AG08395 (cell line): ENCODE results near the gene GOLGA6D.
"Not testable (repeated sequence)": the region's sequence is repeated elsewhere in the genome, so short reads cannot be mapped to it uniquely, and the experiment has no call there.

Source experiments
- DNase-seq: peaks from one replicate; pipeline ENCODE4 v3.0.0; 2012; ENCODE audit warnings: mixed read lengths, low spot score

Gene GOLGA6D

DNA sequence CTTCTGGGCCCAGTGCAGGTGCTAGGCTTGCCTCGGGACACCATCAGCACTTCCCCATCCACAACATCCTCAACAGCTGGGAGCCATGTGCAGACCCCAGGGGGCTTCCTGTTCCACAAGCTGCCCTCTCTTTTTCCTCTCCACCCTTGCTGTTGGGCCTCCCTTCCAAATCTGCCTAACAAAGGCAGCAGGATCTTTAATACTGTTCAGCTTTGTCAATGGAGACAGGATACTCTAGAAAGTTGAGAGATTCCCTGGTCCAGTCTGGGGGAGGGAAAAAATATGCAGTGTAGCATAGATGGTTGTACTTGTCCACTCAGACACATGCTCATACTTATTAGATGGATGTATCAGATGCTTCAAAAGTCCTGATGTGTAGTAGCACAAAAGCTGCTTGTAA lies 4.1 kb upstream of the GOLGA6D start:
- not testable (repeated sequence) for DNase-seq

GRCh38 chr15:75284152-75284551 lies 1.5 kb downstream of the GOLGA6D start:
- not testable (repeated sequence) for DNase-seq

- not testable (repeated sequence) for DNase-seq
Measured at GRCh38 chr15:75293660-75294059, 11.0 kb downstream of the GOLGA6D start.

- not testable (repeated sequence) for DNase-seq
Measured at GRCh38 chr15:75298541-75299310, 16.1 kb downstream of the GOLGA6D start.

DNA sequence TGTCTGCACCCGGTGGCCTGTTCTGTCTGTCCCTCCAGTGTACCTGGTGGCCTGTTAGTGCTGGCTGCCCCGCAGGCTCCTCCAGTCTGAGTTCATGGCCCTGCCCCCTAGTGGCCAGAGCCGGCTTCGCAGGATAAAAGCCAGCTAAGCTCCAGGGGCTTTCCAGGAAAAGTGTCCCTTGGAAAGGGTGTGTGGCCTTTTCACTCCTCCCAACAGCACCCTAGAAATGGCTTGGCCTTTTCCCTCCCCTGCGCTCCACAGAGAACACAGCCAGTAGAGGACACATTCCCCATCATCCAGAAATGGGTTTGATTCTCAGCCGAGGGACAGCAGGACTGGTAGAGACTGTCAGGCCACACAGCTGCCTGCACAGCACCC lies 16.7 kb downstream of the GOLGA6D start:
- DNase-seq: not testable (repeated sequence)

DNA sequence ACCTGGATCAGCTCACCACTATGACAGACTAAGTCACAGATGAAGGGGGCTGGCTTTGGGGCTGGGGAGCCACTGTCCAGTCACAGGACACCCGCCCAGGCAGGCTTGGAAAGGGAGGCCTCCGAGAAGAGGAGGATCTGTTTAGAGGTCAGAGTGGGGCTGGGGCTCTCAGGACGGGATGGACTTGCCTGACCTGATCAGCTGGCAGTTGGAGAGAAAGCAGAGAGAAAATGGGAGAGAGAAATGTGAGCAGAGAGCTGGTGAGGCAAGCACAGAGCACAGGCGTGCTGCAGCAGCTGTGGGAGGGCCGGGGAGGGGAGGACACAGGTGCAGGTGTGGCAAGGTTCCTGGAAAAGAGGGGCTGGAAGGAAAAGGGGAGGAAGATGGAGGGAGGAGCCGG lies 17.4 kb downstream of the GOLGA6D start:
- not testable (repeated sequence) for DNase-seq

DNA sequence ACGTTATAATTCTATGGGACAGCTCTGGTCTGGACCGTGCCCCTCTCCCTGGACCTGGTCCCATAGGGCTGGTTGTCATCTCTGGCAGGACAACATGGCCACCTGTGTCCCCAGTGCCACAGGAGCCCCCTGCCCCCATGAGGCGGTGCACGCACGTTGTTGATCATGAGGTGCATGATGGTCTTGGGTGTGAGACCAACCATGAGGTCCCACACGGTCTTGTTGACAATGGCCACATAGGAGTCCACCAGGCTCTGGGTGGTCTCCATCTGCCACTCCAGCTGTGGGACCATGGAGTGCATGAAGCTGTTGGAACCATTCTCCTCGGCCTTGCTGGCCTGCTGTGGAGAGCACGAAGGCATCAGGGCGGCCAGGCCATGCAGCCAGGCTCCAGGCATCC lies 19.7 kb downstream of the GOLGA6D start:
- DNase-seq: no peak

DNA sequence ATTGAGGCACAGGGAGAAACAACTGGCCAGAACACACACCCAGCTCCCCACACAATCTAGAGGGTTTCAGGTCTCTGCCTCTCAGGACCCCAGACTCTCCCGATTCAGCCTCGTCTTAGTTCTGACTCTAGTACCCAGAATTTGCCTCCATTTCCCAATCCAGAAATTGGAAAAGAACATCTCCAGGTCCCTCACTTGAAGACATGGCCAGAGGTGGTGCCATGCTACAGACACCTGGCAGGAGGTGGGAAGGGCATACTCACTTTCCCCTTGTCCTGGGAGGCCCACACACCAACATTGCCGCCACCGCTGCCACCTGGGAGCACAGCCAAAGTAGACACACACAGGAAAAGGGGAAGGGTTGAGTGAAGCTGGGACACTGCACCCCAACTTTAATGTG lies 20.1 kb downstream of the GOLGA6D start:
- DNase-seq: not testable (repeated sequence)

DNA sequence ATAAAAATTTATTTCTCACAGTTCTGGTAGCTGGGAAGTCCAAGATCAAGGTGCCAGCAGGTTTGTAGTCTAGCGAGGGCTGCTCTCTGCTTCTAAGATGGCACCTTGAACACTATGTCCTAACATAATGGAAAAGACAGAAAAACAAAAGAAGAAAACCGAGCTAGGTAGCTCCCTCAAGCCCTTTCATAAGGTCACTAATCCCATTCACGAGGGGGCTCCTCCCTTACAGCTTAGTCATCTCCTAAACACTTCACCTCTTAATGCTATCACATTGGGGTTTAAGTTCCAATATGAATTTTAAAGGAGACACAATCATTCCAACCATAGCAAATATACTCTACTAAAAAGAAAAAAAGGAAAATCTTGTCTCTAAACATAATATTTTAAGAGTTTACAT lies 23.6 kb downstream of the GOLGA6D start:
- no peak for DNase-seq

- peak; percentile 10 for DNase-seq
Measured at GRCh38 chr15:75307778-75308390, 25.2 kb downstream of the GOLGA6D start.

DNA sequence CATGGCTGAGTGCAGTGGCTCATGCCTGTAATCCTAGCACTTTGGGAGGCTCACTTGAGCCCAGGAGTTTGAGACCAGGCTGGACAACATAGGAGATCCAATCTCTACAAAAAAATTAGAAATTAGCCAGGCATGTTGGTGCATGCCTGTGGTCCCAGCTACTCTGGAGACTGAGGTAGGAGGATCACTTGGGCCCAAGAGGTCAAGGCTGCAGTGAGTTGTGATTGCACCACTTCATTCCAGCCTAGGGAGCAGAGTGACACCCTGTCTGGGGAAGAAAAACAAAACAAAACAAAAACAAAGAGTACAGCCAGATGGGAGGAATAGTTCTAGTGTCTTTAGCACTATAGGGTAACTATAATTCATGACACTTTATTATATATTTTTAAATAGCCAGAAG lies 27.1 kb downstream of the GOLGA6D start:
- no peak for DNase-seq

- DNase-seq: peak; percentile 48
Measured at GRCh38 chr15:75312548-75312947, 29.9 kb downstream of the GOLGA6D start.

GRCh38 chr15:75313116-75313845 lies 30.6 kb downstream of the GOLGA6D start:
- DNase-seq: no peak

- no peak for DNase-seq
Measured at GRCh38 chr15:75314552-75315290, 32.1 kb downstream of the GOLGA6D start.

DNA sequence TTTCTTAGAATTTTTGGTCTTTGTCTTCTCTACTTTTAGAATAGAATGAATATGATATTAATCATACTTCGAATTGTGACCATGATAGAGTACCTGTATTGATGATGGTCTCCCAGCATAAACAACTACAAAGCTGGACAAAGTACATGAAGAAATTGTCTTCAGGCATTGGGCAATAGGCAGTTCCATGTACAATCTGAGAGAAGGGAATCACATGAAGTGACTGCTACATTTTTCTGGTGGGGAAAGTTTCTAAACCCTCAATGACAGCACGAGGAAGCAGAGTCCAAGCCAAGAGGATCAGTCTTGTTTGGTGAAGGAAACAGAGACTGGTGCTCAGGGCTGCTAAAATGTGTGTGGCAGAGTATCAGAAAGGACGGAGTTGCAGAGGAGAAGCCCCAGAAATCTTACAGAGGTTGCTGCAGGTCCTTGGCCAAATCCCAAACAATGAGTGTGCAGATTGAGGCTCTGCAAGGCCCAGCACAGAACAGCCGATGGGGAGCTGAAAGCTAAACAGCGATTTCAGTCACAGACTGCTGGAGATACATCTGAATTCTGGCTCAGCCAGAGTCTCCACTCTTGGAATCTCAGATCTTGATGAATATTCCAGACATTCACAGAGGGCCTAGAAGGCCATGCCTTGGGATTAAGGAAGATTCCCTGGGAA lies 36.7 kb downstream of the GOLGA6D start:
- not testable (repeated sequence) for DNase-seq

- DNase-seq: no peak
Measured at GRCh38 chr15:75321711-75322110, 39.1 kb downstream of the GOLGA6D start.

- DNase-seq: no peak
Measured at GRCh38 chr15:75325922-75326321, 43.3 kb downstream of the GOLGA6D start.

DNA sequence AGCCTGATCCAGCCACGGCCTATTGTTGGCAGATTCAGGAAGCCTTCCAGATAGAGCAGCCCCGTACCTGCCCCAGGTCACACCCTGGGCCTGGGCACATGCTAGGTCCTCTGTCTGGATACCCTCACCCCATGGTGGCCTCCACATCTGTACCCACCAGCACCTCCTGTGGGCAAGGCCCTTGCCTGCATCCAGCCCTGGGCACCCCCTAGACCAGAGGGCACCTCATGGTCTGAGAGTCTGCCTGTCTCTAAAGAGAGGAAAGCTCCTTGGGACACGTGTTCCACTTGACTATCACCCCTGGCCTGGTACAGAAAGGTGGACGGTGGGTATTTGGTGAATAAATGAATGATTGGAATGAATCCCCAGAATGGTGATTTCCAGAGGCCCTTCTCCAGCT lies 44.4 kb downstream of the GOLGA6D start:
- DNase-seq: no peak

DNA sequence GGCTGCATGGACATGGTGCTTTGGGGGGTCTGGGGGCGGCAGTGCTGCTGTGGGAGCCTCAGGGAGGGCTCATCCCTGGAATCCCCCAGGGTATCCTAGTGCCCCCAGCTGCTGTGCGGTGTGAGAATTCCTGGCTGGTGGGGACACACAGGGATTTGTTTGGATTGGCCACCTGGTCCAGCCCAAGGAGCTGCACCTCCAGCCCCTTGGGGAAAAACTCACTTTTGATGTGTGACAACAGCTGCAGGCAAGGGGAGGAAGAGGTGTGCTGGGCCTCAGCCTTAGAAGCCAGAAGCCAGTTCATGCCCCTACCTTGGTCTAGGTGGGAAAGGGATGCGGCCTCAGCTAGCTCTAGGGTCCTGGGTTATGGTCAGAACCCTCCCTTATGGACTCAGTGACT lies 44.9 kb downstream of the GOLGA6D start:
- DNase-seq: no peak

DNA sequence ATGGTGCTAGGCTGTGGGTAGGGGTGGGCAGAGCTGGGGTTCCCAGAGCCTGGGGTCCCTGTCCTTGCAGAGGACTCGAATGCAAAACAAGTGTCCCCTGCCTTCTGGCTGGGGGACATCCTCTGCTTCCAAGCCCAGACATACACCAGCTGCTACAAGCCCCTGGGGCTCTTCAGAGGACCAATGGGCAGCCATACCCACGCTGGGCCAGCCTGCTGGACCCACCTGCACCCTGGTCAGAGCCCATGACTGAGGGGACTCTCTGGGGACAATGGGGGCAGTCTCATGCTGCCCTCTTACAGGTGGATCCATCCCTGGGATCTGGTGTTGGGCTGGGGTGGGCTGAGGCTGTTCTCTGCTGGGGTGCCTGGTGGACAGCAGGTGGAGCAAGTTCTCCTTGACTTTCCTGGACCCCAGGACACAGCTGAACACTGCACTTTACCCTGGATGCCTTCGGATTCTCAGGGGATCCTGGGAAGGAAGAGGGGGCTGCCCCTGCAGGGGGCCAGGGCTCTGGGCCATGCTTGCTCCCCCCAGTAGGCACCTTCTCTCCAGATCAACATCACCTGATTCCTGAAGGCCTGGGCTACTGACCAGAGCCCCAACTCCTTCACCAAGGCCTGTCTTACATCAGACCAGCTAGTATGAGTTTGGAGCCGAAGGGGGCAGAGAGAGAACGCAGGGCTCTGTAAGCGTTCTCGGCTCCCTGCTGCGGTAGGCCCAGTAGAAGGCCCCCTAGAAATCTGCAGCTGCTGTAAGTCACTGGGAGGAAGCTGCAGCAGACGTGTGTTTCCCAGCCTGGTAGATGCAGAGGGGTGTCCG lies 46.1 kb downstream of the GOLGA6D start:
- no peak for DNase-seq

DNA sequence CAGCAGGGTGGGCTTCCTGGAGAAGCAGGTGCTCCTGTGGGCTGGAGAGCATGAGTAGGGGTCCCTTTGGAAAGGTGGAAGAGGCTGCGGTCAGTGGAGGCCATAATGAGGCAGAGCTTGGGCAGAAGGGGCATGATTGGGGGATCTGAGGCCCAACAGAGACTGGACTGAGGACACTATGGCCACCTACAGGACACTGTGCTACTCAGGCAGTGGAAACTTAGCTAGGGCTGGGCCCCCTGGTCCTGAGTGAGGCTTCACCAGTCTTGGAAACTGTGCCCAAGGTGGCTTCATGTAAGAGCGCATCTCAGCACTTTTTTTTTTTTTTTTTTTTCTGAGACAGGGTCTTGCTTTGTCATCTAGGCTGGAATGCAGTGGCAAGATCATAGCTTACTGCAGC lies 46.9 kb downstream of the GOLGA6D start:
- DNase-seq: no peak
